ENCODE results near the gene BLOC1S1. TPM values are rescaled to one million over a fixed set of nuclear protein-coding genes. Genes with fewer than 3 reads are reported as not detected.

BLOC1S1 gene
- total RNA-seq, 1 experiment from 2014 or later: 85.5 TPM

DNA sequence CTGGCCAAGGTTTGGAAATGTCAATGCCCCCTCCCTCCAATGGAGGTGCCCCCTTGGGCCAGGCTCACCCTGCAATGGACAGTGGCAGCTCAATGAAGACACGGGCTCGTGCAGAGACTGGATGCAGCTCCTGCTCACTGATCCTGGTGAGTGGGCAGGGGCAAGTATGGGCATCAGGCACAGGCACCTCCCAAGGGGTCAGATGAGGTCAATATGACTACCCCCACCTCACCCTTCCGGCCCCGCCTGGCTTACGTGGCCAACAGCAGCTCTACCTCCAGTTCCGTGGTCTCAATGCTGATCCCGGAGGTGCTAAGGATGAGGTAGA, 21.7 kb upstream of the BLOC1S1 start:
- H4K20me1 ChIP-seq (ENCODE audit: insufficient read depth): no peaks in the 10 kb centered on the region
- no peak overlapping the region for H3K4me3 ChIP-seq (replicated peaks in 1 of 2; ENCODE audit: low read depth in 1 of 2, low read length in 2 of 2)
- TF ChIP-seq ZFX (IDR thresholded peaks at IDR 0.05) (no peak), POLR2AphosphoS5 (IDR thresholded peaks at IDR 0.05; ENCODE audit: low read depth, low read length) (no peak), EZH2 (IDR thresholded peaks at IDR 0.05) (no peak), JUND (IDR thresholded peaks at IDR 0.05) (no peak), EZH2phosphoT487 (IDR thresholded peaks at IDR 0.05; ENCODE audit: borderline replicate concordance) (no peak), TCF7L2 (IDR thresholded peaks at IDR 0.05; ENCODE audit: borderline replicate concordance, extremely low read depth, insufficient read depth, insufficient read length) (no peak), FOSL1 (IDR thresholded peaks at IDR 0.05; ENCODE audit: low read depth) (no peak), SRF (IDR thresholded peaks at IDR 0.05; ENCODE audit: low read depth) (no peak)
- TF ChIP-seq, protein P1, sequence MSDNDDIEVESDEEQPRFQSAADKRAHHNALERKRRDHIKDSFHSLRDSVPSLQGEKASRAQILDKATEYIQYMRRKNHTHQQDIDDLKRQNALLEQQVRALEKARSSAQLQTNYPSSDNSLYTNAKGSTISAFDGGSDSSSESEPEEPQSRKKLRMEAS (IDR thresholded peaks at IDR 0.05): no peak
- TF ChIP-seq, protein P2, sequence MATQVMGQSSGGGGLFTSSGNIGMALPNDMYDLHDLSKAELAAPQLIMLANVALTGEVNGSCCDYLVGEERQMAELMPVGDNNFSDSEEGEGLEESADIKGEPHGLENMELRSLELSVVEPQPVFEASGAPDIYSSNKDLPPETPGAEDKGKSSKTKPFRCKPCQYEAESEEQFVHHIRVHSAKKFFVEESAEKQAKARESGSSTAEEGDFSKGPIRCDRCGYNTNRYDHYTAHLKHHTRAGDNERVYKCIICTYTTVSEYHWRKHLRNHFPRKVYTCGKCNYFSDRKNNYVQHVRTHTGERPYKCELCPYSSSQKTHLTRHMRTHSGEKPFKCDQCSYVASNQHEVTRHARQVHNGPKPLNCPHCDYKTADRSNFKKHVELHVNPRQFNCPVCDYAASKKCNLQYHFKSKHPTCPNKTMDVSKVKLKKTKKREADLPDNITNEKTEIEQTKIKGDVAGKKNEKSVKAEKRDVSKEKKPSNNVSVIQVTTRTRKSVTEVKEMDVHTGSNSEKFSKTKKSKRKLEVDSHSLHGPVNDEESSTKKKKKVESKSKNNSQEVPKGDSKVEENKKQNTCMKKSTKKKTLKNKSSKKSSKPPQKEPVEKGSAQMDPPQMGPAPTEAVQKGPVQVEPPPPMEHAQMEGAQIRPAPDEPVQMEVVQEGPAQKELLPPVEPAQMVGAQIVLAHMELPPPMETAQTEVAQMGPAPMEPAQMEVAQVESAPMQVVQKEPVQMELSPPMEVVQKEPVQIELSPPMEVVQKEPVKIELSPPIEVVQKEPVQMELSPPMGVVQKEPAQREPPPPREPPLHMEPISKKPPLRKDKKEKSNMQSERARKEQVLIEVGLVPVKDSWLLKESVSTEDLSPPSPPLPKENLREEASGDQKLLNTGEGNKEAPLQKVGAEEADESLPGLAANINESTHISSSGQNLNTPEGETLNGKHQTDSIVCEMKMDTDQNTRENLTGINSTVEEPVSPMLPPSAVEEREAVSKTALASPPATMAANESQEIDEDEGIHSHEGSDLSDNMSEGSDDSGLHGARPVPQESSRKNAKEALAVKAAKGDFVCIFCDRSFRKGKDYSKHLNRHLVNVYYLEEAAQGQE (IDR thresholded peaks at IDR 0.05; ENCODE audit: low read depth): no peak
- TF ChIP-seq, protein P3, sequence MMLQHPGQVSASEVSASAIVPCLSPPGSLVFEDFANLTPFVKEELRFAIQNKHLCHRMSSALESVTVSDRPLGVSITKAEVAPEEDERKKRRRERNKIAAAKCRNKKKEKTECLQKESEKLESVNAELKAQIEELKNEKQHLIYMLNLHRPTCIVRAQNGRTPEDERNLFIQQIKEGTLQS (IDR thresholded peaks at IDR 0.05): no peak
- no peak for DNase-seq (ENCODE audit: low read depth, low spot score)
- no peaks in the 10 kb centered on the region for H3K27me3 ChIP-seq (ENCODE audit: insufficient read depth, low read length)
- H3K9me3 ChIP-seq (ENCODE audit: control insufficient read depth in 1 of 2, insufficient read depth in 1 of 2, low read depth in 1 of 2, low read length in 2 of 2): no peaks in the 10 kb centered on the region
- intact Hi-C loops (cut with micrococcal nuclease): no loop called here
- no peaks in the 10 kb centered on the region for H3K79me2 ChIP-seq (ENCODE audit: insufficient read depth, low read length)
- H3K9ac ChIP-seq (ENCODE audit: low read length): no peak overlapping the region
- no peaks in the 10 kb centered on the region for H3K9me2 ChIP-seq (ENCODE audit: insufficient read depth)
- ChIA-PET RAD21 (ENCODE audit: low non-redundant PET in 1 of 2, low total read pairs in 2 of 2, uncharacterized antibody in 2 of 2, unreplicated experiment in 2 of 2) (no interaction called here), CTCF (no interaction called here), POLR2A (no interaction called here)
- no peak for ATAC-seq
- no peak overlapping the region for H3K4me2 ChIP-seq (ENCODE audit: low read length)
- no peaks in the 10 kb centered on the region for H3K36me3 ChIP-seq (ENCODE audit: control insufficient read depth in 1 of 2, insufficient read depth in 2 of 2, low read length in 2 of 2)
- no peaks in the 10 kb centered on the region for H3K4me1 ChIP-seq (ENCODE audit: control insufficient read depth in 1 of 2, insufficient read depth in 2 of 2, low read length in 2 of 2)
- no TSS peak for BruUV-seq (replicated peaks)
- no peak overlapping the region for H3K27ac ChIP-seq (ENCODE audit: low read depth, low read length)
- no peak overlapping the region for H2AFZ ChIP-seq (ENCODE audit: low read depth, low read length, poor library complexity, severe bottlenecking)
